WI38 (cell line): ENCODE data around the gene RAB38.

ENCODE experiments used
- H3K4me3 ChIP-seq: 2 replicates; pipeline ENCODE4 v1.5.1; 2011; ENCODE audit warnings: low read depth, mild to moderate bottlenecking, control low read depth, low read length
- CTCF ChIP-seq: IDR thresholded peaks from 2 replicates; pipeline ENCODE4 v1.5.1; 2012; ENCODE audit warnings: low read depth, mild to moderate bottlenecking, control low read depth, low read length

RAB38 gene

GRCh38 chr11:88105526-88105925, 69.7 kb downstream of the RAB38 start:
- H3K4me3 ChIP-seq: no peak overlapping the region
- TF ChIP-seq CTCF: no peak

- no peak for TF ChIP-seq CTCF
- H3K4me3 ChIP-seq: no peak overlapping the region
Observed at GRCh38 chr11:88104408-88104807, 70.8 kb downstream of the RAB38 start.

GRCh38 chr11:88103337-88104206, 71.7 kb downstream of the RAB38 start:
- TF ChIP-seq CTCF: peak; percentile 49; the same call in 1 of the 2 replicates
- no peak overlapping the region for H3K4me3 ChIP-seq

GRCh38 chr11:88102598-88102934, 72.7 kb downstream of the RAB38 start:
- H3K4me3 ChIP-seq: no peak overlapping the region
- TF ChIP-seq CTCF: no peak

GRCh38 chr11:88101881-88102597, 73.2 kb downstream of the RAB38 start:
- H3K4me3 ChIP-seq: no peak overlapping the region
- TF ChIP-seq CTCF: no peak

GRCh38 chr11:88100151-88100550, 75.1 kb downstream of the RAB38 start:
- H3K4me3 ChIP-seq: no peak overlapping the region
- TF ChIP-seq CTCF: no peak

GRCh38 chr11:88098289-88098688, 77.0 kb downstream of the RAB38 start:
- TF ChIP-seq CTCF: no peak
- H3K4me3 ChIP-seq: no peak overlapping the region
